B cell (primary cell): ENCODE measurements around the gene TTC21B. TPM values are rescaled to one million over a fixed set of nuclear protein-coding genes. Genes with fewer than 3 reads are reported as not detected.

Experiments used
- ATAC-seq: fragments of 200-7000 bp; cut with Tn5 transposase; one replicate; pipeline ENCODE4 v1.10.0; 2021; ENCODE audit warnings: low read depth, mild to moderate bottlenecking, moderate number of reproducible peaks, moderate library complexity
- CTCF ChIA-PET: fragments of 350-600 bp; sonication (Branson Sonifier 250); formaldehyde crosslinking; loops from one replicate; lab custom pipeline; 2021; ENCODE audit warnings: antibody characterized with exemption, inconsistent platforms; lab: Charles Lee
- POLR2A ChIA-PET: fragments of 350-600 bp; sonication (Branson Sonifier 250); formaldehyde crosslinking; loops from one replicate; lab custom pipeline; 2021; ENCODE audit warnings: antibody characterized with exemption; lab: Charles Lee
- DNase-seq: peaks from one replicate; pipeline ENCODE4 v3.0.0; 2013
- H2AFZ ChIP-seq: 2 replicates; pipeline ENCODE4 v1.6.1; 2012; ENCODE audit warnings: mild to moderate bottlenecking, low read depth, low read length; ENCODE audit not compliant: insufficient read depth, poor library complexity, severe bottlenecking
- H3K27ac ChIP-seq, 2 donors: 1 replicate in 1 of 2; 2 replicates in 1 of 2; pipeline ENCODE4 v1.5.1; 2012 to 2013; ENCODE audit warnings: low read length in 2 of 2, mild to moderate bottlenecking in 2 of 2, moderate library complexity in 1 of 2
- H3K27me3 ChIP-seq, 4 experiments: fragments of 200-600 bp in 1 of 4; sonication (generic) in 1 of 4; replicated peaks in 1 of 4; 1 replicate in 2 of 4; 2 replicates in 2 of 4; pipeline versions ENCODE4 v1.6.1 to v1.7.0; 2013 to 2016; ENCODE audit warnings: low read length in 3 of 4, mild to moderate bottlenecking in 2 of 4, mixed read lengths in 1 of 4, moderate library complexity in 1 of 4; ENCODE audit not compliant: insufficient read depth in 4 of 4, control insufficient read depth in 3 of 4; ENCODE audit errors: control extremely low read depth in 1 of 4
- H3K36me3 ChIP-seq, 2 experiments: replicated peaks in 1 of 2; 1 replicate in 1 of 2; 2 replicates in 1 of 2; pipeline versions ENCODE4 v1.6.1 to v1.7.1; 2013; ENCODE audit warnings: low read length in 1 of 2; ENCODE audit not compliant: insufficient read depth in 2 of 2, control insufficient read depth in 1 of 2; ENCODE audit errors: control extremely low read depth in 1 of 2, extremely low read depth in 1 of 2
- H3K4me1 ChIP-seq, 2 donors: fragments of 200-600 bp in 1 of 2; sonication (generic) in 1 of 2; 1 replicate in 1 of 2; 2 replicates in 1 of 2; pipeline versions ENCODE4 v1.5.1 to v1.6.1; 2013 to 2017; ENCODE audit warnings: low read length in 2 of 2; ENCODE audit not compliant: control insufficient read depth in 2 of 2, insufficient read depth in 2 of 2
- H3K4me2 ChIP-seq: replicated peaks from 2 replicates; pipeline ENCODE3; 2012; ENCODE audit warnings: mild to moderate bottlenecking, low read depth, low read length; ENCODE audit not compliant: poor library complexity, severe bottlenecking
- H3K4me3 ChIP-seq, 5 experiments: fragments of 200-600 bp in 1 of 5; sonication (generic) in 1 of 5; 1 replicate in 3 of 5; 2 replicates in 2 of 5; pipeline versions ENCODE4 v1.5.1 to v1.7.0; 2011 to 2016; ENCODE audit warnings: low read length in 4 of 5, mild to moderate bottlenecking in 4 of 5, low read depth in 2 of 5, control low read depth in 1 of 5, moderate library complexity in 1 of 5; ENCODE audit not compliant: insufficient read depth in 1 of 5; ENCODE audit errors: control extremely low read depth in 1 of 5, extremely low read depth in 1 of 5
- H3K79me2 ChIP-seq: fragments of 200-600 bp; sonication (generic); one replicate; pipeline ENCODE4 v1.6.0; 2016; ENCODE audit warnings: low read length; ENCODE audit not compliant: control insufficient read depth, insufficient read depth
- H3K9ac ChIP-seq: fragments of 200-600 bp; sonication (generic); 2 replicates; pipeline ENCODE4 v1.6.1; 2017; ENCODE audit warnings: mild to moderate bottlenecking, low read length, moderate library complexity
- H3K9me3 ChIP-seq, 3 donors: one replicate each; pipeline versions ENCODE4 v1.6.1 to v1.7.1; 2013; ENCODE audit warnings: low read length in 2 of 3; ENCODE audit not compliant: control insufficient read depth in 2 of 3, insufficient read depth in 1 of 3; ENCODE audit errors: control extremely low read depth in 1 of 3
- H4K20me1 ChIP-seq: 2 replicates; pipeline ENCODE4 v1.6.0; 2012; ENCODE audit warnings: mild to moderate bottlenecking, low read length; ENCODE audit not compliant: insufficient read depth, control insufficient read depth, poor library complexity, severe bottlenecking
- H3K27ac Mint-ChIP-seq: one replicate; pipeline ENCODE4 v1.8.0; 2021; ENCODE audit warnings: mixed read lengths
- H3K27me3 Mint-ChIP-seq: one replicate; pipeline ENCODE4 v1.8.0; 2021; ENCODE audit warnings: mixed read lengths
- H3K4me1 Mint-ChIP-seq: one replicate; pipeline ENCODE4 v1.8.0; 2021; ENCODE audit warnings: mixed read lengths
- H3K4me3 Mint-ChIP-seq: one replicate; pipeline ENCODE4 v1.8.0; 2021; ENCODE audit warnings: mixed read lengths
- H3K9me3 Mint-ChIP-seq: one replicate; pipeline ENCODE4 v1.8.0; 2022; ENCODE audit warnings: mixed read lengths; ENCODE audit not compliant: insufficient read depth
- EZH2 ChIP-seq: IDR thresholded peaks from 2 replicates; pipeline ENCODE4 v1.6.1; 2012; ENCODE audit warnings: borderline replicate concordance, low read depth, mild to moderate bottlenecking, moderate library complexity, low read length; ENCODE audit not compliant: insufficient read depth, poor library complexity, severe bottlenecking
- WGBS: methylation state at CpG from one replicate; pipeline ENCODE4 v1.1.5; 2013; ENCODE audit warnings: missing lambda C conversion rate; ENCODE audit not compliant: insufficient coverage; 5-methylcytosine and 5-hydroxymethylcytosine counted together
- intact Hi-C: fragments of 100-400 bp; cut with micrococcal nuclease; formaldehyde crosslinking; loops from one replicate; pipeline ENCODE4 v1.10.0; 2022
- polyA plus RNA-seq: library from polyadenylated mRNA; depleted of rRNA; stranded (reverse); fragments of >200 nt; gene quantifications from 2 replicates; pipeline ENCODE4 v1.2.3, GENCODE V29; 2012
- total RNA-seq, 2 donors: library from RNA; stranded (reverse); fragments of 120-200 nt in 1 of 2; gene quantifications; 1 replicate in 1 of 2; 2 replicates in 1 of 2; pipeline versions ENCODE4 v1.2.3 to v1.2.4, GENCODE V29; 2013 to 2022
- TF ChIP-seq, protein P1 (sequence below): fragments of 200-600 bp; IDR thresholded peaks from one replicate; pipeline ENCODE4 v1.8.0; 2022; ENCODE audit warnings: antibody characterized with exemption, mild to moderate bottlenecking

TTC21B gene
- total and polyA plus RNA-seq, 2 donors (not counting 1 experiment from before 2014, with no cell fraction given): 11.5 to 41.5 TPM

- intact Hi-C loops: no loop called here
- H2AFZ ChIP-seq: no peak overlapping the region
- DNase-seq: no peak
- H3K27me3 ChIP-seq: no peaks in the 10 kb centered on the region
- H3K4me2 ChIP-seq: no peak overlapping the region
- H3K27me3 Mint-ChIP-seq: no peaks in the 10 kb centered on the region
- peaks cover 0 to 16% of the 10 kb centered on the region in 2 experiments for H3K36me3 ChIP-seq
- H3K9me3 Mint-ChIP-seq: peaks cover 2% of the 10 kb centered on the region
- H3K27ac ChIP-seq: no peak overlapping the region
- H3K4me3 Mint-ChIP-seq: no peak overlapping the region
- no peak overlapping the region for H3K9ac ChIP-seq
- H3K27ac Mint-ChIP-seq: no peak overlapping the region
- peaks cover 2% of the 10 kb centered on the region for H3K4me1 Mint-ChIP-seq
- H3K4me1 ChIP-seq: no peaks in the 10 kb centered on the region
- H3K9me3 ChIP-seq: no peaks in the 10 kb centered on the region
- no CpG with 5 or more reads among the region's 2 CpGs for WGBS
- TF ChIP-seq, protein P1, sequence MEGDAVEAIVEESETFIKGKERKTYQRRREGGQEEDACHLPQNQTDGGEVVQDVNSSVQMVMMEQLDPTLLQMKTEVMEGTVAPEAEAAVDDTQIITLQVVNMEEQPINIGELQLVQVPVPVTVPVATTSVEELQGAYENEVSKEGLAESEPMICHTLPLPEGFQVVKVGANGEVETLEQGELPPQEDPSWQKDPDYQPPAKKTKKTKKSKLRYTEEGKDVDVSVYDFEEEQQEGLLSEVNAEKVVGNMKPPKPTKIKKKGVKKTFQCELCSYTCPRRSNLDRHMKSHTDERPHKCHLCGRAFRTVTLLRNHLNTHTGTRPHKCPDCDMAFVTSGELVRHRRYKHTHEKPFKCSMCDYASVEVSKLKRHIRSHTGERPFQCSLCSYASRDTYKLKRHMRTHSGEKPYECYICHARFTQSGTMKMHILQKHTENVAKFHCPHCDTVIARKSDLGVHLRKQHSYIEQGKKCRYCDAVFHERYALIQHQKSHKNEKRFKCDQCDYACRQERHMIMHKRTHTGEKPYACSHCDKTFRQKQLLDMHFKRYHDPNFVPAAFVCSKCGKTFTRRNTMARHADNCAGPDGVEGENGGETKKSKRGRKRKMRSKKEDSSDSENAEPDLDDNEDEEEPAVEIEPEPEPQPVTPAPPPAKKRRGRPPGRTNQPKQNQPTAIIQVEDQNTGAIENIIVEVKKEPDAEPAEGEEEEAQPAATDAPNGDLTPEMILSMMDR: no peak
- no peak for TF ChIP-seq EZH2
- ChIA-PET POLR2A (no interaction called here), CTCF (interaction anchor here (2.1 kb wide), 1 partner anchor 30 kb away, joined by 9 read pairs; no protein-coding TSS in a partner anchor)
- no peak overlapping the region for H3K4me3 ChIP-seq
- H4K20me1 ChIP-seq: no peaks in the 10 kb centered on the region
- ATAC-seq: no peak
- no peaks in the 10 kb centered on the region for H3K79me2 ChIP-seq
Observed at GRCh38 chr2:165904432-165904831, 49.1 kb downstream of the TTC21B start.

DNA sequence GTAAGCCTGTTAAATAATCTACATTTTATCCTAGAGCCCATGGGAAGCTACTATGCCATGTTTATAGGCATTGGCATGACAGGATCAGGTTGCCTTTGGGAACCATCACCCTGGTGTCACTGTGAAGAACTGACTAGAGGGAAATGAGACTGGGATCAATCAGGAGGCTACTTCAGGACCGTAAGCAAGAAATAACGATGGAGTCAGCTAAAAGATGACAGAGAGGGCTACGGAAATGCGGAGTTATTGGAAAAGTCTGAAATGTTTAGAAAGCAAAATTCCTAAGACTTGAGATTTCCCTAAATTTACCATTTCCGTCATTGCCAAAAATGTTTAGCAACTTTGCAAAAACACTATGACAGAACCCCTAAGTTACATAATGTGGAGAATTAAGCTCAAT, 50.2 kb downstream of the TTC21B start:
- H3K36me3 ChIP-seq: peaks cover 0 to 21% of the 10 kb centered on the region in 2 experiments
- no peak overlapping the region for H3K4me2 ChIP-seq
- no CpG with 5 or more reads among the region's 5 CpGs for WGBS
- POLR2A ChIA-PET: no interaction called here
- CTCF ChIA-PET: interaction anchor here (2.1 kb wide), 1 partner anchor 29 kb away, joined by 9 read pairs; no protein-coding TSS in a partner anchor
- H3K79me2 ChIP-seq: no peaks in the 10 kb centered on the region
- peaks cover 2% of the 10 kb centered on the region for H3K4me1 Mint-ChIP-seq
- H3K27ac Mint-ChIP-seq: no peak overlapping the region
- intact Hi-C loops: no loop called here
- H3K4me3 ChIP-seq: no peak overlapping the region
- no peaks in the 10 kb centered on the region for H4K20me1 ChIP-seq
- H3K9me3 Mint-ChIP-seq: peaks cover 2% of the 10 kb centered on the region
- H3K4me3 Mint-ChIP-seq: no peak overlapping the region
- no peaks in the 10 kb centered on the region for H3K27me3 ChIP-seq
- H3K4me1 ChIP-seq: no peaks in the 10 kb centered on the region
- ATAC-seq (no peak), DNase-seq (no peak)
- TF ChIP-seq, protein P1: no peak
- TF ChIP-seq EZH2: no peak
- H3K9me3 ChIP-seq: no peaks in the 10 kb centered on the region
- H3K27me3 Mint-ChIP-seq: no peaks in the 10 kb centered on the region
- H2AFZ ChIP-seq: no peak overlapping the region
- H3K27ac ChIP-seq: no peak overlapping the region
- no peak overlapping the region for H3K9ac ChIP-seq
